Measurements from ENCODE around the gene CDC42BPA.

CDC42BPA gene

DNA sequence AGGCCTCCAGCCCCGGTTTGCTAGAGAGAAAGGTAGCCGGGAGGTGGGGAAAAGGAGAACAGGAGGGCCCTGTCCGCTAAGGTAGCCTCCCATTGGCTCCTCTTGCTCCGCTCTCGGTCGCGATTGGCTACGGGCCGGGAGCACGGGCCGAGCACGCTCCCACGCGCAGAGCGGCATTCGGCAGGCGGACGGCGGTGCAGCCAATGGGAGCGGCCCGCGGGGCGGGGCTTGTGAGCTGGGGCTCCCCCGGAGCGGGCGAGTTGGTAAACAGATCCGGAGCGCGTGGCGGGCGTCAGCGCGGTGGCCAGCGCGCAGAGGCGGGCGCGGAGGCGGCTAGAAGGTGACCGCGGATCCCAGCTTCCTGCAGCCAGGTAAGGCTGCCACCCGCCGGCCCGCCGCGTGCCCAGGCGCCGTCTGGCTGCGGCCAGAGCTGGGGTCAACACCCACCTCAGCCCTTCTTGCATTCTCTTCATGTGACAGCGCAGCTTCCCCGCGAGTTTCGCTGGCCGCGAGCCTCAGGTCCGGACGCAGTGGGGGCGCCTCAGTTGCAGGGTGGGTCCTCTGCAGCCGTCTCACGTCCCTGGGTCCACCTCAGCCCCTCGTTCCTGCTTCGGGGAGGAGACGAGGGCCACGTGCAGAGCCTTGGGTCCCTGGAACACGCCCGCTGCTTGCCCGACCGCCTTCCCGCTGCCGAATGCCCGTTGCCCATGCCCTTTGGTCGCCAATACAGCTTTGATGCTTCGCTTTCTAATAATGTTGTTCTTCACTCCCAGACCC lies 378.1 kb downstream of the CDC42BPA start, which contains the start of gene COQ8A:
TSS of gene COQ8A (plus strand) at position 266 of the 777 bp plus-strand sequence. CDS start 21,092 bp downstream, outside the sequence.
- DNase-seq, result peak; percentile 92
